ENCODE data around the gene SPATA13. TPM values are rescaled to one million over a fixed set of nuclear protein-coding genes. Genes with fewer than 3 reads are reported as not detected.

Gene SPATA13
- total and polyA plus RNA-seq, 2 donors (not counting 3 experiments of a cell fraction or from before 2014, with no cell fraction given) = 6.6 to 12.9 TPM

DNA sequence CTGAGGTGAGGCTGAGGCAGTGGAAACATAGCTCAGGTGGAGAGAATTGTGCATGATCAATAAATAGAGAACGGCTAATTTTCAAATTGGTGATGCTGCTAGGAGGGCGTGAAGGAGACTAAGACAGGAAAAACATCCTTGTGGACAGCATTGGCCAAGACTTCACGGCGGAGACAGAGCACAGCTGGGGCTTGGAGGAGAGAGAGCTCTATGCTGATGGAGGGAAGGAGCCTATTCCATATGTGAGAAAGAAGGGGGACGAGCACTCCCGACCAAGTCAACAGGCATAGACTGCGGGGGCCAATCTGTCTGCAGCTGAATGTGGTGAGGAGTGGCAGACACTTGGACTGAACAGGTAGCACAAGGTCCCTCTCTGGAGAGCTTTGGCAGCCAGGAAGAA lies 14.8 kb upstream of the SPATA13 start:
- Histone ChIP-seq H3K9ac (replicated peaks; ENCODE audit: extremely low read depth, insufficient read depth, low read length) (no peak overlapping the region), H3K9me1 (replicated peaks; ENCODE audit: control insufficient read depth, extremely low read depth, insufficient read depth, low read length) (no peaks in the 10 kb centered on the region), H4K20me1 (replicated peaks; ENCODE audit: control insufficient read depth, extremely low read depth, insufficient read depth, low read length) (no peaks in the 10 kb centered on the region), H3K27me3 (ENCODE audit: control insufficient read depth in 2 of 2, insufficient read depth in 2 of 2, low read length in 2 of 2) (no peaks in the 10 kb centered on the region), H3K79me2 (ENCODE audit: control insufficient read depth, insufficient read depth, low read length) (no peaks in the 10 kb centered on the region), H2AFZ (ENCODE audit: low read depth, low read length) (no peak overlapping the region), H3K9me3 (replicated peaks; ENCODE audit: control insufficient read depth, insufficient read depth, low read length) (no peaks in the 10 kb centered on the region), H3K4me2 (ENCODE audit: insufficient read depth, low read length) (no peak overlapping the region), H3K27ac (ENCODE audit: insufficient read depth, low read depth, low read length) (no peak overlapping the region), H3K4me3 (replicated peaks in 1 of 3; ENCODE audit: insufficient read depth in 1 of 3, low read depth in 1 of 3, low read length in 3 of 3) (no peak overlapping the region), H3K4me1 (ENCODE audit: control insufficient read depth, extremely low read depth, insufficient read depth, low read length) (peaks cover 37% of the 10 kb centered on the region), H3K36me3 (ENCODE audit: control insufficient read depth in 2 of 2, extremely low read depth in 1 of 2, insufficient read depth in 2 of 2, low read length in 2 of 2) (no peaks in the 10 kb centered on the region)
- DNase-seq (ENCODE audit: low read depth, low spot score) (no peak), FAIRE-seq (no peak)
- intact Hi-C loops (cut with micrococcal nuclease) = no loop called here
- TF ChIP-seq POLR2AphosphoS5 (IDR thresholded peaks at IDR 0.05; ENCODE audit: insufficient read depth, low read depth, low read length) = no peak
- TF ChIP-seq, protein P1, sequence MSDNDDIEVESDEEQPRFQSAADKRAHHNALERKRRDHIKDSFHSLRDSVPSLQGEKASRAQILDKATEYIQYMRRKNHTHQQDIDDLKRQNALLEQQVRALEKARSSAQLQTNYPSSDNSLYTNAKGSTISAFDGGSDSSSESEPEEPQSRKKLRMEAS (IDR thresholded peaks at IDR 0.05; ENCODE audit: insufficient read depth, insufficient read length) = no peak
- TF ChIP-seq, protein P2, sequence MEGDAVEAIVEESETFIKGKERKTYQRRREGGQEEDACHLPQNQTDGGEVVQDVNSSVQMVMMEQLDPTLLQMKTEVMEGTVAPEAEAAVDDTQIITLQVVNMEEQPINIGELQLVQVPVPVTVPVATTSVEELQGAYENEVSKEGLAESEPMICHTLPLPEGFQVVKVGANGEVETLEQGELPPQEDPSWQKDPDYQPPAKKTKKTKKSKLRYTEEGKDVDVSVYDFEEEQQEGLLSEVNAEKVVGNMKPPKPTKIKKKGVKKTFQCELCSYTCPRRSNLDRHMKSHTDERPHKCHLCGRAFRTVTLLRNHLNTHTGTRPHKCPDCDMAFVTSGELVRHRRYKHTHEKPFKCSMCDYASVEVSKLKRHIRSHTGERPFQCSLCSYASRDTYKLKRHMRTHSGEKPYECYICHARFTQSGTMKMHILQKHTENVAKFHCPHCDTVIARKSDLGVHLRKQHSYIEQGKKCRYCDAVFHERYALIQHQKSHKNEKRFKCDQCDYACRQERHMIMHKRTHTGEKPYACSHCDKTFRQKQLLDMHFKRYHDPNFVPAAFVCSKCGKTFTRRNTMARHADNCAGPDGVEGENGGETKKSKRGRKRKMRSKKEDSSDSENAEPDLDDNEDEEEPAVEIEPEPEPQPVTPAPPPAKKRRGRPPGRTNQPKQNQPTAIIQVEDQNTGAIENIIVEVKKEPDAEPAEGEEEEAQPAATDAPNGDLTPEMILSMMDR (IDR thresholded peaks at IDR 0.05; ENCODE audit: extremely low read depth in 1 of 2, insufficient read depth in 1 of 2, low read depth in 1 of 2, low read length in 2 of 2) = no peak
- TF ChIP-seq FOS (IDR thresholded peaks at IDR 0.05; ENCODE audit: borderline replicate concordance, insufficient read depth, low read length) = no peak
- no peak for TF ChIP-seq MYC (IDR thresholded peaks at IDR 0.05; ENCODE audit: low read depth, low read length)
- no peak for TF ChIP-seq EZH2 (IDR thresholded peaks at IDR 0.05; ENCODE audit: borderline replicate concordance, low read depth, low read length, severe bottlenecking)
- no peak for TF ChIP-seq JUN (IDR thresholded peaks at IDR 0.05; ENCODE audit: borderline replicate concordance, insufficient read depth, insufficient read length, low read depth)
- TF ChIP-seq POLR2A (IDR thresholded peaks at IDR 0.05; ENCODE audit: low read depth, low read length) = no peak
- CTCF ChIA-PET = interaction anchor here (0.9 to 1.4 kb wide), 5 partner anchors 10 to 185 kb away, joined by 3 to 9 read pairs (median 5); partner anchors contain the start of gene SPATA13
- dilution Hi-C loops (cut with MboI; ENCODE audit: extremely low pct_ligation_motif_present, low sequenced_read_pairs) = no loop called here
- POLR2A ChIA-PET = interaction anchor here (0.6 to 0.9 kb wide), 2 partner anchors 10 to 15 kb away, joined by 3 to 4 read pairs; partner anchors contain the start of gene SPATA13
- BruUV-seq (replicated peaks) = no TSS peak

Measured in endothelial cell of umbilical vein (primary cell).